ENCODE data around the gene PPM1H. TPM values are rescaled to one million over a fixed set of nuclear protein-coding genes. Genes with fewer than 3 reads are reported as not detected.

Gene PPM1H
- total RNA-seq, 4 donors from 2014 or later: 1.5 to 2.7 (median 2.3) TPM

DNA sequence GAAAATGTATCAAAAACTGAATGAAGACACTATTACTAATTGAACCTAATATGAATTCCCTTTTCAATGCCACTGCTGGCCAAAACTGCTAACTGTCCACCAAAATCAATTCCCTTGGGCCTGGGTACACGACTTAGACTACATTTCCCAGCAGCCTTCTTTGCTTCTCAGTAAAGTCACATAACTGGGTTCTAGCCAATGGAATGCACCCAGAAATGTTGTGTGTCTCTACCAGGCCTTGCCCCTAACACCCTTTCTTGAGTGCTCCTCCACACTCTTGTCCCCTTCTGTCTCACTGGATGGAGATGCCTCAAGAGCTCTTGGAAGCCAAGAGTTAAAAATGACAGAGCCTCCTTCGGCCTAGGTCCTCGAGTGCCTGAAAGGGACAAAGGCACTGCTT is 156.8 kb downstream of the PPM1H start:
- TF ChIP-seq, protein P1, sequence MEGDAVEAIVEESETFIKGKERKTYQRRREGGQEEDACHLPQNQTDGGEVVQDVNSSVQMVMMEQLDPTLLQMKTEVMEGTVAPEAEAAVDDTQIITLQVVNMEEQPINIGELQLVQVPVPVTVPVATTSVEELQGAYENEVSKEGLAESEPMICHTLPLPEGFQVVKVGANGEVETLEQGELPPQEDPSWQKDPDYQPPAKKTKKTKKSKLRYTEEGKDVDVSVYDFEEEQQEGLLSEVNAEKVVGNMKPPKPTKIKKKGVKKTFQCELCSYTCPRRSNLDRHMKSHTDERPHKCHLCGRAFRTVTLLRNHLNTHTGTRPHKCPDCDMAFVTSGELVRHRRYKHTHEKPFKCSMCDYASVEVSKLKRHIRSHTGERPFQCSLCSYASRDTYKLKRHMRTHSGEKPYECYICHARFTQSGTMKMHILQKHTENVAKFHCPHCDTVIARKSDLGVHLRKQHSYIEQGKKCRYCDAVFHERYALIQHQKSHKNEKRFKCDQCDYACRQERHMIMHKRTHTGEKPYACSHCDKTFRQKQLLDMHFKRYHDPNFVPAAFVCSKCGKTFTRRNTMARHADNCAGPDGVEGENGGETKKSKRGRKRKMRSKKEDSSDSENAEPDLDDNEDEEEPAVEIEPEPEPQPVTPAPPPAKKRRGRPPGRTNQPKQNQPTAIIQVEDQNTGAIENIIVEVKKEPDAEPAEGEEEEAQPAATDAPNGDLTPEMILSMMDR (IDR thresholded peaks at IDR 0.05; ENCODE audit: low read depth): no peak

DNA sequence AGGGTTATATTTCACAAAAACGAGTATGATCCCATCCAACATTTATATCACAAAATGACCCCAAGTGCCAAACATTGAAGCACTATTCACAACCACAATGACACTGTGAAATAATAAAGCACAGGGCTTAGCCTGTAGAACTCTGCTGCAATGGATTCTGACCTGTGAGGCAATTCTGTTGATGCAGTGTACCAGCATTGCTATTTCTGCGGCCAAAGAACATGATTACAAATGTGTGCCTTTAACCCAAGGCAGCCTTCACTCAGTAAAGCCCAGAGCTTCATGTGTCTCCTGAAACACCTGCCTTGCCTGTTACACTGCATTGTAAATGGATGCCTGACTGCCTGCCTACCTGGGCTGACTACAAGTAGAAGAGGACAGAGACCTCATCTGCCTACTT is 158.0 kb downstream of the PPM1H start:
- TF ChIP-seq, protein P1 (IDR thresholded peaks at IDR 0.05; ENCODE audit: low read depth): no peak

DNA sequence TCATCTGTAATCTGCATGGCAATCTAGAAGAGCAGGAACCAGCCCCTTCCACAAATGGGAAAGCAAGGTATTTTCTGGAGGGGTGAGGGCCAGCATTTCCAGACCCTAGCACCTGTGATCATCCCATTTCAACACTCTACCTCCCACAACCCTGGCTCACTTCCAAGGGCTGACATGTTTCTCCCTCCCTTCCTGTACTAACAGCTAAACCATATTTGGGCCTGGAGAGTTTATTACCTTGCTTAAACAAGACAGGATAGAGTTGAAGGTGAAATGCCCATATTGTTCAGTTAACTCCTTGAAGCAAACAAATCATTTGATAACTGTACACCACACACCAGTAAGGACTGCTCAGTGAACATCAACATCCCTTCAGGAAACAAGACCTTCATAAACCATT is 158.4 kb downstream of the PPM1H start:
- TF ChIP-seq, protein P1 (IDR thresholded peaks at IDR 0.05; ENCODE audit: low read depth): no peak

DNA sequence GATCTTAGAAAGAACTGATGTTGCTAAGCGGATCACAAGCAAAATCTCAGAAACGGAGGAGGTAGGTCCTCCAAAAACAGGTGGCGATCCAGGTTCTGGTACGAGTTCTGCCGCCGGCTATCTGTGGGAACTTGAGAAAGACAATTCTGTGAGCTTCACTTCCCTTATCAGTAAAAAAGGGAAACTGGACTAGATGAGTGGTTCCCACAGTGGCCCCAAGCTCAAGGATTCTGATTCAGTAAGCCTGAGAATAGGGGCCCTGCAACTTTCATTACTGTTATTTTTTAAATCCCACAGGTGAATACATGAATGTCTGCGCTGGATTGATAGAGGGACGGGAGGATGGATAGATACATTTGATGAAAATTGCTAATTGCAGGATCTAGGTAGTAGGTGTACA is 160.2 kb downstream of the PPM1H start:
- TF ChIP-seq, protein P1 (IDR thresholded peaks at IDR 0.05; ENCODE audit: low read depth): no peak

DNA sequence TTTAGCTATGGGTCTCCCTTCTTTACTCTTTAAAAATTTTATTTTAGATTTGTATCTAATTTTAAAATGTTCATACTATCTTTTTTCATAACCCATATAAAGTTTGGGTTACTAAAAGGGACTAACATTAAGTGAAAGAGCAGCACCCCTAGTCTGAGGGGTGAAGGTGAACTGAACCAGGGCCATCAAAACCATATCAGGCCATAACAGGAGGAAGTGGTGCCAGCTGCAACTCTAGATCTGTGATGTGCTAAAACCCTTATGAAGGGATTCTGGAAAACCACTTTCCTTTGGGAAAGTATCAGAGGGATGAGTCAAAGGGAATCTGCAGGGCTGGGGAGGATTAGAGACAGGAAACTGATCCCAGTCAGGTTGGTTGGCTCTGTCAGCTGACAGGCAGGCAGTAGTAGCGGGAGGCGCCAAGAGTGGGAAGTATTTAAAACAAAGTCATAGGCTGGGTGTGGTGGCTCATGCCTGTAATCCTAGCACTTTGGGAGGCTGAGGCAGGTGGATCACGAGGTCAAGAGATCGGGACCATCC is 162.5 kb downstream of the PPM1H start:
- TF ChIP-seq, protein P1 (IDR thresholded peaks at IDR 0.05; ENCODE audit: low read depth): no peak

DNA sequence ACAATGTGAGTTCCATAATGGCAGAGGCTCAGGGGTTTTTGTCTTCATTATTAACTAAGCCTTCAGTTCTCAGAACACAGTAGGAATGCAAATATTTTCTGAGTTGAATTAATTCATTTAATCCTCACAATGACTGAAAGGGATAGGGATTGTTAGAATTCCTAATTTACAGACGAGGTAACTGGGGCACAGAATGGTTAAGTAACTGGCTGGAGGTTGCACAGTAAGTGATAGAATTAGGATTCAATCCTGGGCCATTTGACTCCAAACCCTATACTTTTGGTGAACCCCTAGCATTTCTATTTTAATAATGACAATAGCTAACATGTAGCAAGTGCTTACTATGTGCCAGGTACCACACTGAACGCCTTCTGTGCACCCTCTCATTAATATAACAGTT is 163.1 kb downstream of the PPM1H start:
- TF ChIP-seq, protein P1 (IDR thresholded peaks at IDR 0.05; ENCODE audit: low read depth): no peak

DNA sequence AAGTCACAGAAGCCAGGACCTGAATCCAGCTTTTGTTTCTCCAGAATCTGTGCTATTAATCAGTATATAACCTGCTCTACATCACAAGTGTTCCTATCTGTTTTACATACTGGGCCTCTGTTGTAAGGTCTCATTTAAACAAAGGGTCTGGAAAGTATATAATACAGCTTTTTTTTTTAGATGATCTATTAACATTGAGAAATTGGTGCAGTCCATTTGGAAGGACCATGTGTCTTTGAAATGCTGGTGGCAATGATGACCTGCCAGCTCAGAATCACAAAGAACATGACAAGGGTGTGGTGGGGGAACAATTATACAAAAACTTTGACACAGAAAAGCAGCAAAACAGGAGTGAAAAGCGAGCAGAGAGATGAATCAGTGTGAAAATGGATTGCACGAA is 164.6 kb downstream of the PPM1H start:
- TF ChIP-seq, protein P1 (IDR thresholded peaks at IDR 0.05; ENCODE audit: low read depth): no peak

Measured in subcutaneous adipose tissue (tissue), 4 donors.